Gastrocnemius medialis (tissue), 4 donors: ENCODE measurements around the gene RPUSD1. TPM values are rescaled to one million over a fixed set of nuclear protein-coding genes. Genes with fewer than 3 reads are reported as not detected.

Experiments used
- ATAC-seq, 2 donors: fragments of 150-250 bp; one replicate each; pipeline ENCODE4 v1.9.1; 2016
- DNase-seq, 2 donors: peaks; one replicate each; pipeline ENCODE4 v3.0.0-alpha.2; 2019
- H3K27ac ChIP-seq, 4 donors: fragments of 200-600 bp; sonication (generic); 1 replicate in 1 of 4; 2 replicates in 3 of 4; pipeline ENCODE4 v1.5.1; 2016 to 2018; ENCODE audit warnings: mild to moderate bottlenecking in 2 of 4, moderate library complexity in 1 of 4
- H3K27me3 ChIP-seq, 3 donors: fragments of 200-600 bp; sonication (generic) in 2 of 3; 1 replicate in 1 of 3; 2 replicates in 2 of 3; pipeline versions ENCODE4 v1.5.1 to v1.6.0; 2016 to 2019; ENCODE audit warnings: mild to moderate bottlenecking in 1 of 3, moderate library complexity in 1 of 3
- H3K36me3 ChIP-seq, 2 donors: fragments of 200-600 bp; sonication (generic) in 1 of 2; one replicate each; pipeline ENCODE4 v1.5.1; 2017 to 2018
- H3K4me1 ChIP-seq, 2 donors: fragments of 200-600 bp; sonication (generic) in 1 of 2; one replicate each; pipeline ENCODE4 v1.5.1; 2016 to 2017; ENCODE audit warnings: mild to moderate bottlenecking in 2 of 2
- H3K4me3 ChIP-seq, 4 donors: fragments of 200-600 bp; sonication (generic) in 3 of 4; 1 replicate in 1 of 4; 2 replicates in 3 of 4; pipeline ENCODE4 v1.5.1; 2016 to 2019; ENCODE audit warnings: mild to moderate bottlenecking in 2 of 4
- H3K9me3 ChIP-seq, 3 donors: fragments of 200-600 bp; sonication (generic) in 2 of 3; 1 replicate in 1 of 3; 2 replicates in 2 of 3; pipeline ENCODE4 v1.5.1; 2016 to 2019
- CTCF ChIP-seq, 5 experiments: fragments of 450-650 bp in 3 of 5; fragments of 200-600 bp in 2 of 5; sonication (generic) in 2 of 5; IDR thresholded peaks in 4 of 5; conservative IDR thresholded peaks in 1 of 5; 1 replicate in 4 of 5; 2 replicates in 1 of 5; pipeline ENCODE4 v1.5.1; 2016 to 2019; ENCODE audit warnings: antibody characterized with exemption in 5 of 5, mild to moderate bottlenecking in 3 of 5, moderate library complexity in 3 of 5
- POLR2A ChIP-seq, 2 donors: fragments of 450-650 bp; IDR thresholded peaks; one replicate each; pipeline ENCODE4 v1.6.1; 2017; ENCODE audit warnings: antibody characterized with exemption in 2 of 2, mild to moderate bottlenecking in 2 of 2, moderate library complexity in 2 of 2
- in situ Hi-C, 4 donors: fragments of 200-750 bp; cut with MboI; loops; one replicate each; pipeline versions ENCODE4 v1.15.0 to v1.8.0; 2017; ENCODE audit warnings: low sequenced_read_pairs in 4 of 4
- intact Hi-C: fragments of 100-400 bp; cut with DNase I; formaldehyde crosslinking; loops from one replicate; pipeline ENCODE4 v1.15.1; 2023; ENCODE audit warnings: low total_unique reads
- total RNA-seq, 4 donors: library from RNA; depleted of rRNA; stranded (reverse); fragments of >200 nt; gene quantifications; one replicate each; pipeline versions ENCODE4 v1.1.0 to v1.2.3, GENCODE V29; 2016

The RPUSD1 gene
- total RNA-seq, 4 donors from 2014 or later = 7.8 to 23.8 (median 15.2) TPM

GRCh38 chr16:804193-805048, 16.2 kb upstream of the RPUSD1 start:
- TF ChIP-seq POLR2A (IDR thresholded peaks at IDR 0.05) = no peak
- TF ChIP-seq CTCF (IDR thresholded peaks at IDR 0.05 in 4 of 5, conservative IDR thresholded peaks at IDR 0.05 in 1 of 5) = no peak
- DNase-seq (no peak), ATAC-seq (no peak)
- H3K36me3 ChIP-seq = no peaks in the 10 kb centered on the region
- H3K9me3 ChIP-seq = no peaks in the 10 kb centered on the region
- in situ Hi-C loops = loop anchor here in 1 of 4 donors (25.0 kb wide), 1 partner anchor 258 kb away; the partner anchor contains the start of gene SSTR5
- H3K27ac ChIP-seq = no peak overlapping the region
- H3K4me1 ChIP-seq = no peaks in the 10 kb centered on the region
- no peak overlapping the region for H3K4me3 ChIP-seq
- intact Hi-C loops = no loop called here
- peaks cover 49 to 65% (median 52%) of the 10 kb centered on the region in 3 donors for H3K27me3 ChIP-seq

GRCh38 chr16:803754-804080, 15.5 kb upstream of the RPUSD1 start:
- Histone ChIP-seq H3K36me3 (no peaks in the 10 kb centered on the region), H3K27me3 (peaks cover 55 to 72% (median 55%) of the 10 kb centered on the region in 3 donors), H3K9me3 (no peaks in the 10 kb centered on the region), H3K4me3 (no peak overlapping the region), H3K4me1 (no peaks in the 10 kb centered on the region), H3K27ac (no peak overlapping the region)
- in situ Hi-C loops = loop anchor here in 1 of 4 donors (25.0 kb wide), 1 partner anchor 259 kb away; the partner anchor contains the start of gene SSTR5
- intact Hi-C loops = no loop called here
- no peak for TF ChIP-seq POLR2A (IDR thresholded peaks at IDR 0.05)
- no peak for TF ChIP-seq CTCF (IDR thresholded peaks at IDR 0.05 in 4 of 5, conservative IDR thresholded peaks at IDR 0.05 in 1 of 5)
- no peak for ATAC-seq
- DNase-seq = no peak

- H3K27ac ChIP-seq = no peak overlapping the region
- no peaks in the 10 kb centered on the region for H3K9me3 ChIP-seq
- H3K36me3 ChIP-seq = no peaks in the 10 kb centered on the region
- H3K4me1 ChIP-seq = no peaks in the 10 kb centered on the region
- in situ Hi-C loops = loop anchor here in 1 of 4 donors (25.0 kb wide), 1 partner anchor 259 kb away; the partner anchor contains the start of gene SSTR5
- no peak overlapping the region for H3K4me3 ChIP-seq
- ATAC-seq = no peak
- TF ChIP-seq POLR2A (IDR thresholded peaks at IDR 0.05) = no peak
- TF ChIP-seq CTCF (IDR thresholded peaks at IDR 0.05 in 4 of 5, conservative IDR thresholded peaks at IDR 0.05 in 1 of 5) = no peak
- peaks cover 53 to 78% (median 55%) of the 10 kb centered on the region in 3 donors for H3K27me3 ChIP-seq
- intact Hi-C loops = no loop called here
- no peak for DNase-seq
Measured at GRCh38 chr16:802914-803753, 15.0 kb upstream of the RPUSD1 start.

GRCh38 chr16:802461-802860, 14.3 kb upstream of the RPUSD1 start:
- Histone ChIP-seq H3K4me3 (no peak overlapping the region), H3K9me3 (no peaks in the 10 kb centered on the region), H3K36me3 (no peaks in the 10 kb centered on the region), H3K27me3 (peaks cover 53 to 83% (median 58%) of the 10 kb centered on the region in 3 donors), H3K27ac (no peak overlapping the region), H3K4me1 (no peaks in the 10 kb centered on the region)
- intact Hi-C loops (no loop called here), in situ Hi-C loops (loop anchor here in 1 of 4 donors (25.0 kb wide), 1 partner anchor 260 kb away; the partner anchor contains the start of gene SSTR5)
- TF ChIP-seq CTCF (IDR thresholded peaks at IDR 0.05 in 4 of 5, conservative IDR thresholded peaks at IDR 0.05 in 1 of 5) (no peak), POLR2A (IDR thresholded peaks at IDR 0.05) (no peak)
- no peak for ATAC-seq
- DNase-seq = no peak
